ENCODE results near the gene NTRK2.

DNA sequence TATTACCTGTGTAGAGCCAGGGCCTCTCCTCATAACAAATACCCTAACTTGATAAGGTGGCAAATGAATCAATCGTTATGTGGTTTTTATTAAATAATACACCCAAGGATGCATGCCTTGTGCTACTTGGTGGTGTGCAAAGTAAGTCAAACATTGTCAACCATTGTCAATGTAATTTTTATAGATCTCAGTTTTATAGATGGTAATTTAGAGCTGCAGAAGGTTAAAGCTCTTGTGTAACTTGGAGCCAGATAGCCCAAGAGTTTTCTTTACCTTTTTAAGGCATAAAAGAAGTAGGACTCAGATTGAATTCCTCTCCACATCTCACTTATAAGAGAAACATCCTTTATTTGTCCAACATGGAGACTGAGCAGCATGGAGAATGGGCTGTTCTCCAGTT, 304.7 kb downstream of the NTRK2 start:
- TF ChIP-seq, protein P1, sequence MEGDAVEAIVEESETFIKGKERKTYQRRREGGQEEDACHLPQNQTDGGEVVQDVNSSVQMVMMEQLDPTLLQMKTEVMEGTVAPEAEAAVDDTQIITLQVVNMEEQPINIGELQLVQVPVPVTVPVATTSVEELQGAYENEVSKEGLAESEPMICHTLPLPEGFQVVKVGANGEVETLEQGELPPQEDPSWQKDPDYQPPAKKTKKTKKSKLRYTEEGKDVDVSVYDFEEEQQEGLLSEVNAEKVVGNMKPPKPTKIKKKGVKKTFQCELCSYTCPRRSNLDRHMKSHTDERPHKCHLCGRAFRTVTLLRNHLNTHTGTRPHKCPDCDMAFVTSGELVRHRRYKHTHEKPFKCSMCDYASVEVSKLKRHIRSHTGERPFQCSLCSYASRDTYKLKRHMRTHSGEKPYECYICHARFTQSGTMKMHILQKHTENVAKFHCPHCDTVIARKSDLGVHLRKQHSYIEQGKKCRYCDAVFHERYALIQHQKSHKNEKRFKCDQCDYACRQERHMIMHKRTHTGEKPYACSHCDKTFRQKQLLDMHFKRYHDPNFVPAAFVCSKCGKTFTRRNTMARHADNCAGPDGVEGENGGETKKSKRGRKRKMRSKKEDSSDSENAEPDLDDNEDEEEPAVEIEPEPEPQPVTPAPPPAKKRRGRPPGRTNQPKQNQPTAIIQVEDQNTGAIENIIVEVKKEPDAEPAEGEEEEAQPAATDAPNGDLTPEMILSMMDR (IDR thresholded peaks at IDR 0.05): no peak
- TF ChIP-seq POLR2A (IDR thresholded peaks at IDR 0.05): no peak

Data from gastroesophageal sphincter (tissue), 3 donors.